ENCODE data around the gene OSBPL8.

- no peak for TF ChIP-seq CTCF (IDR thresholded peaks at IDR 0.05)
- TF ChIP-seq POLR2A (IDR thresholded peaks at IDR 0.05): no peak
These were observed 110.0 kb downstream of the OSBPL8 start for GRCh38 chr12:76449583-76449982.

Data from Peyer's patch (tissue), 4 donors.